Panc1 (cell line): Measurements from ENCODE around the gene SGSM1. TPM values are rescaled to one million over a fixed set of nuclear protein-coding genes. Genes with fewer than 3 reads are reported as not detected.

Experiments
- ATAC-seq: fragments of 200-7000 bp; cut with Tn5 transposase; 2 replicates; pipeline ENCODE4 v1.9.1; 2020; ENCODE audit warnings: mild to moderate bottlenecking, moderate library complexity
- BruUV-seq: library from RNA; stranded (reverse); fragments of 400-500 nt; replicated peaks from 2 replicates; lab custom pipeline; 2021; lab: Mats Ljungman, UMichigan
- CTCF ChIA-PET: fragments of 300-600 bp; sonication (Branson Sonifier 250); formaldehyde crosslinking; loops from one replicate; lab custom pipeline; 2022; ENCODE audit warnings: antibody characterized with exemption; lab: Charles Lee
- POLR2A ChIA-PET: fragments of 300-600 bp; sonication (Branson Sonifier 250); formaldehyde crosslinking; loops from one replicate; lab custom pipeline; 2022; ENCODE audit warnings: antibody characterized with exemption; lab: Charles Lee
- DNase-seq: peaks from one replicate; pipeline ENCODE4 v3.0.0-alpha.2; 2010; ENCODE audit warnings: low read depth, low spot score
- H3K27ac ChIP-seq: 2 replicates; pipeline ENCODE4 v1.5.1; 2011; ENCODE audit warnings: mild to moderate bottlenecking, low read length, inconsistent platforms
- H3K27me3 ChIP-seq: fragments of 200-500 bp; sonication (Bioruptor generic); 2 replicates; pipeline ENCODE4 v1.6.0; 2014; ENCODE audit warnings: low read length, inconsistent platforms; ENCODE audit not compliant: control insufficient read depth, insufficient read depth
- H3K36me3 ChIP-seq: fragments of 200-500 bp; sonication (Bioruptor generic); 2 replicates; pipeline ENCODE4 v1.5.1; 2014; ENCODE audit warnings: inconsistent platforms, mild to moderate bottlenecking, low read length, moderate library complexity; ENCODE audit not compliant: control insufficient read depth, insufficient read depth
- H3K4me1 ChIP-seq: 2 replicates; pipeline ENCODE4 v1.5.1; 2011; ENCODE audit warnings: inconsistent platforms, mild to moderate bottlenecking, low read length, moderate library complexity; ENCODE audit not compliant: control insufficient read depth, insufficient read depth
- H3K4me3 ChIP-seq, 2 experiments: 2 replicates each; pipeline ENCODE4 v1.5.1; 2011 to 2012; ENCODE audit warnings: low read depth in 2 of 2, low read length in 2 of 2, mild to moderate bottlenecking in 2 of 2, inconsistent platforms in 1 of 2, moderate library complexity in 1 of 2
- H3K9me3 ChIP-seq: fragments of 200-500 bp; sonication (Bioruptor generic); 2 replicates; pipeline ENCODE4 v1.5.1; 2014; ENCODE audit warnings: low read depth, mild to moderate bottlenecking, inconsistent platforms, low read length, moderate library complexity; ENCODE audit not compliant: control insufficient read depth, insufficient read depth
- POLR2AphosphoS5 ChIP-seq: IDR thresholded peaks from 2 replicates; pipeline ENCODE4 v1.6.1; 2012; ENCODE audit warnings: mild to moderate bottlenecking, low read depth, low read length, moderate library complexity
- SIN3A ChIP-seq: IDR thresholded peaks from 2 replicates; pipeline ENCODE4 v1.6.1; 2012; ENCODE audit warnings: low read depth, mild to moderate bottlenecking, low read length, moderate library complexity, borderline replicate concordance; ENCODE audit not compliant: insufficient read depth
- TCF7L2 ChIP-seq: IDR thresholded peaks from 2 replicates; pipeline ENCODE4 v1.6.1; 2011; ENCODE audit warnings: mild to moderate bottlenecking, low read depth, low read length, inconsistent platforms
- in situ Hi-C: cut with HindIII; loops from 2 replicates; pipeline ENCODE4 v1.10.0; 2016; ENCODE audit warnings: low sequenced_read_pairs, low pct_unique_long_range_greater_than_20kb
- intact Hi-C: fragments of 100-400 bp; cut with micrococcal nuclease; formaldehyde crosslinking; loops from one replicate; pipeline ENCODE4 v1.10.0; 2022; ENCODE audit not compliant: unreplicated experiment
- total RNA-seq: library from RNA; stranded (reverse); gene quantifications from one replicate; pipeline ENCODE4 v1.2.1, GENCODE V29; 2021; ENCODE audit not compliant: unreplicated experiment
- TF ChIP-seq, protein P1 (sequence below): fragments of 450-650 bp; IDR thresholded peaks from 2 replicates; pipeline ENCODE4 v1.5.1; 2017; ENCODE audit warnings: mild to moderate bottlenecking
- TF ChIP-seq, protein P2 (sequence below), 2 experiments: IDR thresholded peaks; 2 replicates each; pipeline ENCODE4 v1.6.1; 2011 to 2012; ENCODE audit warnings: low read depth in 2 of 2, control low read depth in 1 of 2, low read length in 1 of 2, mild to moderate bottlenecking in 1 of 2, moderate library complexity in 1 of 2; ENCODE audit not compliant: insufficient read depth in 1 of 2

SGSM1 gene
- total RNA-seq, 1 experiment from 2014 or later, result 1.6 TPM

DNA sequence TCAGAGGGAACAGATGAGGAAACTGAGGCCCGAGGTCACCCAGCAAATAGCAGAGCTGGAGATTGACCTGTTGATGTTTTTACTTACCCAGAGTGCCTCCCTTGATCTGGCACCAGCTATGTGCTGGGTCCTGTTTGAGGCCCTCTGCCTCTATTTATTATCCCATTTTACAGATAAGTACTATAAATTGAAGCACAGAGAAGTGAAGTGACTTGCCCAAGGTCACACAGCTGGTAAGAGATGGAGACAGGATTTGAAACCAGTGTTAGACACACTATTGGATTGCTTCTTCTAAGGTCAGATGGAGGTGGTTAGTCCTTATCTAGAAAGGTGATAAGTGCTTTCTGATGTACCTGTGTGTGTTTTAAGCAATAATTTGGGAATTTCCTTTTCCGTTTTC is 13.5 kb downstream of the SGSM1 start:
- ChIA-PET CTCF (no interaction called here), POLR2A (no interaction called here)
- in situ Hi-C loops (no loop called here), intact Hi-C loops (no loop called here)
- no peaks in the 10 kb centered on the region for H3K27me3 ChIP-seq
- DNase-seq, result no peak
- H3K4me1 ChIP-seq, result no peaks in the 10 kb centered on the region
- no TSS peak for BruUV-seq
- no peak overlapping the region for H3K27ac ChIP-seq
- H3K36me3 ChIP-seq, result no peaks in the 10 kb centered on the region
- ATAC-seq, result no peak
- H3K9me3 ChIP-seq, result no peaks in the 10 kb centered on the region
- H3K4me3 ChIP-seq, result no peak overlapping the region
- TF ChIP-seq SIN3A (no peak), POLR2AphosphoS5 (no peak), TCF7L2 (no peak)
- TF ChIP-seq, protein P1, sequence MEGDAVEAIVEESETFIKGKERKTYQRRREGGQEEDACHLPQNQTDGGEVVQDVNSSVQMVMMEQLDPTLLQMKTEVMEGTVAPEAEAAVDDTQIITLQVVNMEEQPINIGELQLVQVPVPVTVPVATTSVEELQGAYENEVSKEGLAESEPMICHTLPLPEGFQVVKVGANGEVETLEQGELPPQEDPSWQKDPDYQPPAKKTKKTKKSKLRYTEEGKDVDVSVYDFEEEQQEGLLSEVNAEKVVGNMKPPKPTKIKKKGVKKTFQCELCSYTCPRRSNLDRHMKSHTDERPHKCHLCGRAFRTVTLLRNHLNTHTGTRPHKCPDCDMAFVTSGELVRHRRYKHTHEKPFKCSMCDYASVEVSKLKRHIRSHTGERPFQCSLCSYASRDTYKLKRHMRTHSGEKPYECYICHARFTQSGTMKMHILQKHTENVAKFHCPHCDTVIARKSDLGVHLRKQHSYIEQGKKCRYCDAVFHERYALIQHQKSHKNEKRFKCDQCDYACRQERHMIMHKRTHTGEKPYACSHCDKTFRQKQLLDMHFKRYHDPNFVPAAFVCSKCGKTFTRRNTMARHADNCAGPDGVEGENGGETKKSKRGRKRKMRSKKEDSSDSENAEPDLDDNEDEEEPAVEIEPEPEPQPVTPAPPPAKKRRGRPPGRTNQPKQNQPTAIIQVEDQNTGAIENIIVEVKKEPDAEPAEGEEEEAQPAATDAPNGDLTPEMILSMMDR, result no peak
- TF ChIP-seq, protein P2, sequence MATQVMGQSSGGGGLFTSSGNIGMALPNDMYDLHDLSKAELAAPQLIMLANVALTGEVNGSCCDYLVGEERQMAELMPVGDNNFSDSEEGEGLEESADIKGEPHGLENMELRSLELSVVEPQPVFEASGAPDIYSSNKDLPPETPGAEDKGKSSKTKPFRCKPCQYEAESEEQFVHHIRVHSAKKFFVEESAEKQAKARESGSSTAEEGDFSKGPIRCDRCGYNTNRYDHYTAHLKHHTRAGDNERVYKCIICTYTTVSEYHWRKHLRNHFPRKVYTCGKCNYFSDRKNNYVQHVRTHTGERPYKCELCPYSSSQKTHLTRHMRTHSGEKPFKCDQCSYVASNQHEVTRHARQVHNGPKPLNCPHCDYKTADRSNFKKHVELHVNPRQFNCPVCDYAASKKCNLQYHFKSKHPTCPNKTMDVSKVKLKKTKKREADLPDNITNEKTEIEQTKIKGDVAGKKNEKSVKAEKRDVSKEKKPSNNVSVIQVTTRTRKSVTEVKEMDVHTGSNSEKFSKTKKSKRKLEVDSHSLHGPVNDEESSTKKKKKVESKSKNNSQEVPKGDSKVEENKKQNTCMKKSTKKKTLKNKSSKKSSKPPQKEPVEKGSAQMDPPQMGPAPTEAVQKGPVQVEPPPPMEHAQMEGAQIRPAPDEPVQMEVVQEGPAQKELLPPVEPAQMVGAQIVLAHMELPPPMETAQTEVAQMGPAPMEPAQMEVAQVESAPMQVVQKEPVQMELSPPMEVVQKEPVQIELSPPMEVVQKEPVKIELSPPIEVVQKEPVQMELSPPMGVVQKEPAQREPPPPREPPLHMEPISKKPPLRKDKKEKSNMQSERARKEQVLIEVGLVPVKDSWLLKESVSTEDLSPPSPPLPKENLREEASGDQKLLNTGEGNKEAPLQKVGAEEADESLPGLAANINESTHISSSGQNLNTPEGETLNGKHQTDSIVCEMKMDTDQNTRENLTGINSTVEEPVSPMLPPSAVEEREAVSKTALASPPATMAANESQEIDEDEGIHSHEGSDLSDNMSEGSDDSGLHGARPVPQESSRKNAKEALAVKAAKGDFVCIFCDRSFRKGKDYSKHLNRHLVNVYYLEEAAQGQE (IDR thresholded peaks at IDR 0.05; ENCODE audit: insufficient read depth in 1 of 2, low read depth in 2 of 2, low read length in 1 of 2), result no peak

DNA sequence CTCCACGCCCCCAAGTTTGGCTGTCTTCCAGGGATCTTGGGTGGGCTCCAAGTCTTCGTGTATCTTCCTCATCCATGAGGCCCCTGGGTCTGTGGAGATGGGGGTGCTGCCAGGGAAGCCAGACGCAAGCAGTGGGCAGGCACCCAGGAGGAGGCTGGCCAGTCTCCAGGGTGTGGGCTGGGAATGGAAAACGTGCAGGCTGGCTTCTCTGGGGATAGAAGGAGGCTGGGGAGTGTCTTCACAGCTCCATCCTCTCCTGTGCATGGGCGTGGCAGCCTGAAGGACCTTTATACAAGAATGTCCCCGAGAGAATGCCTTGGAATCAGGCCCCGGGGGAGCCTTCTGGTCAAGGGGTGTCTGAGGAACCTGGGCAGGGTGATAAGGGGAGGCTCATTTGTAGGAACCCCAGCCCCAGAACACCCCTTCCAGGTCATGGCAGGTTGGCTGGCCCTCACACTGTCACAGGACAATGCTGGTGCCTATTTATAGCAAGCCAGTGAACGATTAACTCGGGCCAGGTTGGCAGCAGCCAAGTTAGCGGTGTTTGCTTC is 14.0 kb downstream of the SGSM1 start:
- BruUV-seq, result no TSS peak
- intact Hi-C loops, result no loop called here
- no peaks in the 10 kb centered on the region for H3K9me3 ChIP-seq
- no peaks in the 10 kb centered on the region for H3K36me3 ChIP-seq
- ChIA-PET CTCF (no interaction called here), POLR2A (no interaction called here)
- no peak overlapping the region for H3K27ac ChIP-seq
- H3K4me1 ChIP-seq, result no peaks in the 10 kb centered on the region
- in situ Hi-C loops, result no loop called here
- H3K27me3 ChIP-seq, result no peaks in the 10 kb centered on the region
- DNase-seq, result no peak
- TF ChIP-seq SIN3A, result no peak
- TF ChIP-seq, protein P2 (IDR thresholded peaks at IDR 0.05; ENCODE audit: insufficient read depth in 1 of 2, low read depth in 2 of 2, low read length in 1 of 2), result no peak
- TF ChIP-seq, protein P1, result no peak
- ATAC-seq, result no peak
- H3K4me3 ChIP-seq, result no peak overlapping the region
